OCI-LY3 (cell line): ENCODE measurements around the gene SLC35D2.

Experiments
- CTCF ChIP-seq: fragments of 200-600, 300-600 bp; sonication (generic); IDR thresholded peaks from 2 replicates; pipeline ENCODE4 v1.5.1; 2014; ENCODE audit warnings: antibody characterized with exemption, low read length, low read depth
- EZH2phosphoT487 ChIP-seq: fragments of 200-600 bp; shearing (Covaris generic); IDR thresholded peaks from 2 replicates; pipeline ENCODE4 v1.6.1; 2018; ENCODE audit warnings: antibody characterized with exemption, mixed run types, low read depth

GRCh38 chr9:96388144-96388543, 4.6 kb upstream of the SLC35D2 start:
- TF ChIP-seq CTCF (no peak), EZH2phosphoT487 (no peak)
